Measurements from ENCODE around the gene TNFRSF4.

TNFRSF4 gene

DNA sequence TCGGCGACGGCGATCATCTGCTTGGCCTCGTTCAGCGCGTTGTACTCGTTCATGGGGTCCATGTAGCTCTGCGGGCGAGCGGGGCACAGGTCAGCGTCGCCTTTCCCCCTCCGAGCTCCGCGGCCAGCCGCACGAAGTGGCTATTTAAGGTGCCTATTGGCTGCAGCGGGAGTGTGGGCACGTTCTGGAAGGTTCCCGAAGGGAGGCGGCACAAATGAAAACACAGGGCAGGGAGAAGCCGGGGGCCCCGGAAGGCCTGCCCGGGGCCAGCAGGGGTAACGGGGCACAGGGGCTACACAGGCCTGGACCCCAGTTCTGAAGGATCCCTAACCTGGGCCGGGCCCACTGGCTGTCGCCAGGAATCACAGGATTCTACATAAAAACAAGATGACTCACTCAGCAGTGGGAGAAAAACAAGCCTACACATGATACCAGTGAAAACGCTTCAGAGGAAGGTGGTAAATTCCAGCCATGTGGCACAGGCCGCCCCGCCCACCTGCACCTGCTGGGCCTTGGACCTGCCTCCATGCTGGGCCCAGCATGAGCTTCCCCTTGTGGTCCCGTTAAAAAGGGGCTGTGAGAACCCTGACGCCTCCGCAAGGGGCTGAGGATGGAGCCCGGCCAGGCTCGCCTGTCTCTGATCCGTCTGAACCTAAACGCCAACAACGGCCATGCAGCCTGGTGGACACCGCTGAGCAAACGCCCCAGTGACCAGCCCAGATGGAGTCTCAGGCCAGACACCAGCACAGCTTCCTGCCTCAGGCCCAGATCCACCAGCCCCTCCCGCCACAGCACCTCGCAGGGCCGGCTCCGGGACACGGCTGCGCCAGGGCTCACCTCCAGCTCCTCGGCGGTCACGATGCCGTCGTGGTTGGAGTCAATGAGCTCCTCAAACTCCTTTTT is 3.9 kb upstream of the TNFRSF4 start:
- no peak for DNase-seq (ENCODE audit: low read depth in 2 of 2)

DNA sequence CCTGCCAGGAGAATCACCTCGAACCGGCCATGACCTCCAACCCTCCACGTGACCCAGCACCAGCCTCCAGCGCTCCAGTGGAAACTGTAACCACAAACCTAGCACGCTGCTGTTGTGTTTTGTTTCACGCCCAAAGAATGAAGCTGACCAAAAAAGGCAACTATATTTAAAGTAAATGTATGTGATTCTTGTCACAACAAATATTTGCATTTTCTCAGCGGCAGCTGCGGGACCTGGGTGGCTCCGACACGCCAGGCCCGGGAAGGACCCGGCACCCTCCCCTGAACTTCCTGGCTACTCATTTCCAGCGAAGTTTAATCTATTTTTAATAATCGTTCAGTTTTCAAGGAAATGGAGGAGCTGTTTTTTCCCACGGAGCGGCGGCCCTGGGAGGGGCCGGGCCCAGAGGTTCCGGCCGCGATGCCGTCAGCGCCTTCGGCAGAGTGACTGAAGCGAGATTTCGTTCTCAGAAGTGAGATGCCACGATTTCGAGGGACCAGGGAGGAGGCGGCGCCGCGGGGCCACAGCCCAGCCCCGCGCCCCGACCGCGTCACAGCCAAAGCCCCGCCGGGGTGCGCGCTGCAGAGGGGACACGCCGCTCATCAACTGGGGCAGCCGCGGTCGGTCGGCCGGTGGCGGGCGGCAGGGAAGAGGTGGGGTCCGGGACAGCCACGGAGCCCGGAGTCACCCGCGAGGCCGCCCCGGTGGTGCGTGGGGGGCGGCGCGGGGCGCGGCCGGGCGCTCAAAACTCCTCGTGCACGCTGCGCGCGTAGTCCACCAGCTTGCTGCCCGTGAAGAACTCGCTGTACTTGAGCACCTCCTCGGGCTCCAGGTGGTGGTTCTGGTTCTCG is 3.0 kb upstream of the TNFRSF4 start:
- DNase-seq (ENCODE audit: low read depth in 2 of 2): no peak

DNA sequence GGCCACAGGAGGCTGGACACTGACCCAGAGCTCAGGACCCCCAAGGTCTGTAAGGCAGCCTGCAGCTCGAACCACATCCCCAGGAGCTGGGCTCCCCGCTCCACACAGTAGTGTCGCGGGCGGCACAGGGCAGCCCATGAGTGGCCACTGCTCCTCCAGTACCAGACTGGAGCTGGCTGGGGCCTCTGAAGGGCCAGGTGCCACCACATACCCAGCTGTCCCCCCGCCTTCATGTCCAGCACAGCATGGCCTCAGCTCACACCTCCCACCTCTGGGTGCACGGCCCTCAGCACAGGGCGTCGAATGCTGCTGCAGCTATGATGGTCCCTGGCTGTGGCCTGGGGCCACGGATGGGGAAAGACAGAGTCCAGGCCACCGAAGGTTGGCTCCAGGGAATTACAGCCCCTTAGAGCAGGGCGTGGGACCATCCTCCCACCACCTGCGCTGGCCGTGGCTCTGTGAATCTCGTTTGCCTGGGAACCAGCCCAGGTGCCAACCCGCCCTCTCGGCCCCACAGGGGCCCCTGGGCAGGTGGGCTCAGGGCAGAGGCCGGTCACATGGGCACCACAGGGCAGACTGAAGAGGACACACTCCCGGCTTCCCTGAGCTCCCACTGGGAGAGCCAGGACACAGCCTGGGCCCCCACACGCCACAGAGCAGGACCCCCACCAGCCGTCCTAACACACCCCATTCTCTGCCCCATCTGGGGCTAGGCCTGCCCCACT is 2.1 kb upstream of the TNFRSF4 start:
- no peak for DNase-seq (ENCODE audit: low read depth in 2 of 2)

DNA sequence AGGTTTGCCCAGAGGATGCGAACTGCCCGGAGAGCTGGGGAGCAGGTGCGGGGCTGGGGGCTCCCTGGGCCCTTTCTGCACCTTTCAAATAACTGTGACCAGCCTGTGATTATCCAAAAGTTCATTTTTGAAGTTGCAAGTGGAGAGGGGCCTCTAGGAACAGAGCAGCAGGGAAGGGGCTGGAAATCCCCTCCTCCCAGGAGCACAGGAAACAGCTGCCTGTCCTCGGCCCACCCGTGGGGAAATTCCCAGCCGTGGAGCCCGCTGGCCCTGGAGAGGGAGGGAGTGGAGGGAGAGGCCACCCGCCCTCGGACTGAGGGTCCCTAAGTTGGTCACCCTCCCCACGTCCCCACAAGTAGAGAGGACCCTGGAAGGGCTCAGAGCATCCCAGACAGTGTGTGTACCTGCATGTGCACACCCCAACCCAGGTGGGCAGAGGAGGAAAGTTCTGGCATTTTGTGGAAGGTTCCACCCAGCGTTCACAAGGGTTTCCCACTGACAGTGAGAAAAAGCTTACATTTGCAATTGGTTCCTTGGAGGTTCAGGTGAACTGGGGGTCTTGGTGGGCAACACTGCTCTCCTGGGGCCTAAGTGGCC is 1.2 kb upstream of the TNFRSF4 start:
- no peak for DNase-seq (ENCODE audit: low read depth in 2 of 2)

DNA sequence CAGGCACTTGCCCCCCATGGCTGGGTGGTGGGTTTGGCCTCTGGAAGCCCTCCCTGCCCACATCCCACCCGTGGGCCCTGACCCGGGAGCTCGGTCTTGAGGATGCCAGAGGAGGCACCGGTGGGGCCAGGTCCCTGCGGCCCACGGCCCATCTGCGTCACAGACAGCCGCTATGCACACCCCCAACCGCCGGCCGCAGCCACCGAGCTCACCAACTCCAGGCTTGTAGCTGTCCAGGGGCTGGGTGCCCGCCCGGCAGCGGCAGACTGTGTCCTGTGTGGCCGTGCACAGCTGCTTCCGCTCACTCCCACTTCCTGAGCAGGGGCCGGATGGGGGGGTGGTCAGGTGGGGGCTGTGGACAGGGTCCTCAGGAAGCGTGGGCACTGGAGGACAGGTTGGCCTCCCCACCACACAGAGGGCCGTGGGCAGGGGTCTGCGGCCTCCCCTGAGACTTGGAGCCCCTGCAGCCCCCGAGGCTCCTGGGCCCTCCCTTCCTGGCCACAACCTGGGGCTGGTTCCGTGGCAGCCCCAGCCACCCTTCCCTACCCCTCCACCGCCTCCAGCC is 1.1 kb downstream of the TNFRSF4 start:
- no peak for DNase-seq (ENCODE audit: low read depth in 2 of 2)

DNA sequence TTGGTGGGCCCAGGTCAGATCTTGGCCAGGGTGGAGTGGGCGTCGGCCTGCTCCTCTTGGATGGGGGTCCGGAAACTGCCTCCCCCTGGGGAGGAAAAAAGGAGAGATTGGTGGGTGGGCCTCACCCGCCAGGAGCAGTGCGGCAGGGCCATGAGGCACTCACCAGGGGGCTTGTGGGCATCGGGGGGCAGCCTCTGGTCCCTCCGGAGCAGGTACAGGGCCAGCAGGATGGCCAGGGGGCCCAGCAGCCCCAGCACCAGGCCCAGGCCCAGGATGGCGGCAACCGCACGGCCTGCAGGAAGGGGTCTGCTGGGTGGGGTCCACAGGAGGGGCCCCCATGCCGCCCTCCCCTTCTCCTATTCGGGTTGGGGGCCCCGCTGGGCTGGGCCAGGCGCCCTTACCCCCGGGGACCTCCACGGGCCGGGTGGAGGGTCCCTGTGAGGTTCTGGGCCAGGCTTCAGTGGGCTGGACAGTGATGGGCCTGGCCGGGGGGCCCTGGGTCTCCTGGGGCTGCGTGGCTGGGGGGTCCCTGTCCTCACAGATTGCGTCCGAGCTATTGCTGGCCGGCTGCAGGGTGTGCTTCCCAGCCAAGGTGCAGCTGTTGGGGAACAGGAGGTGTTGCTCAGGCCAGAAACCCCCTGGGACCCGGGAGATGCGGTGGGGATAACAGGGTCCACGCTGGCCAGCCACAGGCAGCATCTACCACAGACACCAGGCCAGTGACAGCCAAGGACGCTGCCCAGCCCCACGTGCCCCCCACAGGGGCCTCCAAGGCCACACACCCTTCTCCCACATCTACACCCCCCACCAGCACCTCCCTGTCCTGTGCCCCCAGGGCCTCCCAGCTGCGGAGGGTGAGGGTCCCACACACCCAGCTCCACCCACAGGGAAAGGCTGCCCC is 2.2 kb downstream of the TNFRSF4 start:
- DNase-seq (ENCODE audit: low read depth in 2 of 2): no peak

DNA sequence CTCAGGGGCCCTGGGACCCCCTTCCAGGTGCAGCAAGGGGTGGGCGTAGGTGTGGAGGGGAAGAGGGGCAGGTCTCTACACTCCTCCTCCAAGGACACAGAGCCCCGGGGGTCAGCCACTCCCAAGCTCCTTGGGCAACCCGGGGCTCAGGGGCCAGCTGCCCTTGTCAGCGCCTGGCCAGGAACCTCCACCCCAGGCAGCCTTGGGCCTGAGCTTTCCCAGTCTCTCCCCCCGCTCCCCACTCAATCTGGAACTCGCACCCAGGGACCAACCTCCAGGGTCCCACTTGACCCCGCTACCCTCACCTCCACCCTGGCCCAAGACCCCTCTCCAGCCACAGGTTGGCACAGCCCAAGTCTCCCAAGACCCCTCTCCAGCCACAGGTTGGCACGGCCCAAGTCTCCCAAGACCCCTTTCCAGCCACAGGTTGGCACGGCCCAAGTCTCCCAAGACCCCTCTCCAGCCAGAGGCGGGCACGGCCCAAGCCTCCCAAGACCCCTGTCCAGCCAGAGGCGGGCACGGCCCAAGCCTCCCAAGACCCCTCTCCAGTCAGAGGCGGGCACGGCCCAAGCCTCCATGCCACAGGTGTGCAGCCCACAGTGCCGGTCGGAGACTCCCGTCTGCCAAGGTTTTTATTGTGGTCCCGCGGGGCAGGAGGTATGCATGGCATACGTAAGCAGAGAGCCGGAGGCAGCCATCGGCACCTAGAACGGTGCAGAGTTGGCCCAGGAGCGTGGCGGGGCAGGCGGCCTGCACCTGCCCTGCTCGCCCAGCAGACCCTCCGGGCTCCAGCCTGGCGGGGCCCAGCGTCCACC is 3.0 kb downstream of the TNFRSF4 start:
- no peak for DNase-seq (ENCODE audit: low read depth in 2 of 2)

DNA sequence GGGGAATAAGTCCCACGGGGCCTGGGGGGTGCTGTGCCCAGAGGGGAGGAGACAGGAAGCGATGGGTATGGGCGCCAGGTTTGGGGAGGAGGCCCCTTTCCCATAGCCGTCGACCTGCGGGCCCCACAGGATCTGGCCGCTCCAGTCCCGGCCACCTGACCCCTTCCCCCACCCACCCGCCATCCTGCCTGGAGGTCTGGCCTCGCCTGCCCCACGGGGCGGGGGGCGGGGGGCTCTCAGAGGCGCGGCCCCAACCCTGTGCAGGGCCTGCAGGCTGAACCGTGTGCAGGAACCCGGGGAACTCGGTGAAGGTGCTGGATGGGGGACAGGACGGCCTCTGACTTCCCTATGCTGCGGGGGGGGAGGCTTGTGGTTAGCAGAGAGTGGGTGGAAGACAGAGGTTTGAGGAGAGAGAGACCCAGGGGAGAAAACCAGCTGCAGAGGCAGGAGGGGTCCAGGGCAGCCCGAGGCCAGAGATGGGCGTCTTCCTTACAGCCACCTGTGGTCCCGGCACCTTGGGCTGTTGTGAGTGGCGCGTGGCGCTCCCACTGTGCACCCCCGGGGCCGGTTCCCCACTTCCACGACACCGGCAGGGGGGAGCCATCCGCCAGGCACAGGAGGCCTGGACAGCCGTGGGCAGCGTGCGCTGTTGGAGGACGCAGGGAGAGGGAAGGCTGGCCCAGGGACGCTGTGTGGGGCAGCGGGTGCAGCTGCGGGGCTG is 5.1 kb downstream of the TNFRSF4 start:
- DNase-seq (ENCODE audit: low read depth in 2 of 2): no peak

DNA sequence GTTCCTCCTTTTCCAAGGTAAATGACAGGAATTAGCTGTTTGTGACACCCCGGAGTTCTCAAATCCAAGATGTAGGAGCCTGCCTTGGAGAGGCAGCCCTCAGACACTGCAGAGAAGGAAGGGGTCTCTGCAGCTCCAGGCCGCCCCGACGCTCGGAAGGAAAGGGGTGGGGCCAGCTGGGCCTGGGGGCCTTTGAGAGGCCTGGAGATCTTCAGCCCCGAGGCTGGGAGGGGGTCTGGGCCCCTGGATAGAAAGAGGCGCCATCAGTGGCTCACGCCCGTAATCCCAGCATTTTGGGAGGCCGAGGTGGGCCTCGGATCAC is 6.4 kb downstream of the TNFRSF4 start:
- no peak for DNase-seq (ENCODE audit: low read depth in 2 of 2)

DNA sequence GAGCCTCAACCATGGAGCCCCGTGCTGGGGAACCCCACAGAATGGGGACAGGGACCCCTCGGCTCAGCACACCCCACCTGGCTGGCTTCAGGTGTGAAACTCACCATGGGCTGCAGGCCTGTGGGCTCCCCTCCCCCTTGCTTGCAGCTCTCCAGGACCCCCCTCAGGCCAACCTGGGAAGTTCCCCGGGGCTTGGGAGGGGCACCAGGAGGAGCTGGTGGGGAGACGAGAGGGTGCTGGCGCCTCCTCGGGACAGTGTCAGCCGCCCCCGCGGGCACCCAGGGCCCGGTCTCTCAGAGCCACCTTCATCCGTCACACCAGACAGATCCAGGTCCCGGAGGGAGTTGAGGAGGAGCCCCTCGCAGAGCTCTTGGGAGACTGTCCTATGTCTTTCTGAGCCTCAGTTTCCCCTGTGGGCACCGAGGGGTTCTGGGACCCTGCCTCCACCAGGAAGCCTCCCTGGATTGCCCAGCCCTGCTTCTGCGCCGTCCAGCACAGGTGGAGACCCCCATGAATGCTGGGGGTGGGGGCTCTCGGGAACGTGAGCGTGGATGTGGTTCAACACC is 6.9 kb downstream of the TNFRSF4 start:
- DNase-seq (ENCODE audit: low read depth in 2 of 2): no peak

DNA sequence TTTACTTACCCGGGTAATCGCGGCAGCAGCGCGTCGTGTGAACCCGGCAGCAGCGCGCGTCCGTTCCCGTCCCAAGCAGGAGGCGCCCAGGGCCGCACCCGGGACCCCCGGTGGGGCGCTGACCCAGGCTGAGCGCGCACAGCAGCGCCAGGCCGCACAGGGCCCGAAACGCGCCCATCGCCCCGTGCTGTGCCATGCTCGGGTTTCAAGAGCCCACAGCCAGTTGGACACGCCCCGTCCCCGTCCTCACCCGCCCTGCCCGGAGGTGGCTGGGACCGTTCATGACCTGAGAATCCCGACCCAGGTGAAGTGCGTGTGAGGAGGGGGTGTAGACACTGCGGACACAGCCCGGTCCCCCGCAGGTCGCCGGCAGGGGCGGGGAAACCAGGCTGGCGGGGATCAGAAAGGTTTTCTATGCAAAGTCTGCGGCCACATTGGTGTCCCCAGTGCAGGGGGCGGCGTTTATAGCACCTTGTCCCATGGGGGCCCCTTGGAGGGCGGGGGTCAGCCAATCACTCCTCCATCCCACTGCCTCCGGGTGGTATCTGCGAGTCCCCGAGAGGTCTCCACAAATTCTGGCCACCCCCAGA is 7.5 kb downstream of the TNFRSF4 start, which contains the start of gene TNFRSF18:
TNFRSF18 (minus strand) TSS at position 217 of the 590 bp plus-strand sequence; CDS start at position 196, 21 bp downstream.
- no peak for DNase-seq (ENCODE audit: low read depth in 2 of 2)

DNA sequence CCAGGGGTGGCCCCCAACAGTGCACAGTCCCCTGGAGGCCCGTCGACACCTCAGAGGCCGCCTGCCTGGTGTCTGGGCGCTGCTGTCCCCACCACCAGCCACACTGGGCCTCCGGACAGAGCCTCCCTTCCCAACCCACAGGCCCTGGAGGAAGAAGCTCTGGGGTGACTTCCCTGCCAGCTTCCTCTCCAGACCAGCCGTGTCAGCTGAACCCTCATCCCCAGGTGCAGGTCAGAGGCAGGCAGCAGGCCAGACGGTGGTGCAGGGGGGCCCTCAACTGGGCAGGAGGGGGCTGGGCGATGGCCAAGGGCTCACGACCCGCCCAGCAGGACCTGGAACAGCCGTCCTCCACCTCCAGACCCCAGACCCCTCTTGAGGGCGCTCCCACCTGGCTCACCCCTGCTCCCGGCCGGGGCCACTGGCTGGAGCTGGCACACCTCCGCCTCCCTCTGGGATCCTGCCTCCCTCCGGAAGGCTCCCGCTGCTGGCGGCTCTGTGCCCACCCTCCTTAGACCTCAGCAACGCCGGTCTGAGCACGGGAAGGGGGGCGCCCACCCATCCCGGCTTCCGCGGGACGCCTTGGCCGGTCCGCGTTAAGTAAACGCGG is 8.1 kb downstream of the TNFRSF4 start:
- DNase-seq (ENCODE audit: low read depth in 2 of 2): no peak

DNA sequence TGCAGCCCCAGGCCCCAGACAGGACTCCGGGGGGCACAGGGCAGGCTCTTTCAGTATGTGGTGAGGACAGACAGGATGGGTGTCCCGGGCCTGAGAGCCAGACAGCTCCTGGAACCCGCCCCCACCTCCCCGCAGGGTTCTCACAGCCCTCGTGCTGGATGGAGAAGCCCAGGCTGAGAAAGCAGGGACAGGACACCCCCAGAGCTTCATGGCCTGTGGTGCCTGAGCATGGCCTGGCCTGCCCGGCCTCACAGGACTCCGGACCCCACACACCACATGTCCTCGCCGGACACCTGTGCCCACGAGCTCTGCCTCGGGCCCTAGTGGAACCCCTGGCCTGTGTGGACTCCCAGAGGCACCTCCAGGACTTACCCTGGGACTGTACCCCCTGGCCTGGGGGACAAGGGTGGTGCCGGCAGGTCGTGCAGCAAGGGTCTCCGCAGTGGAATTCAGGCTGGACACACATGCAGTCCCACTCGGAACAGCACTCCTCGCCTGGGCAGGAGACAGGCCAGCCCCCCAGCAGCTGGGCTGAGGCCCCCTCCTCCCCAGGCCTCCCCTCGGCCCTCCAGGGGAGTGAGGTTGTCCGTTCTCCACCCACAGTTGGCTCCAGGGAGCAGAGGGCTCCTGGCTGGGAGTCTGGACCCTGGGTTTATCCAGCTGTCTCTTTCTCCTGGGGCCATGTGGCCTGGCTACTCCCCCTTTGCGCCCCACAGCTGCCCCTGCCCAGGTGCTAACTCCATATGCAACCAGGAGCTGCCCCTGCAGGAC is 8.8 kb downstream of the TNFRSF4 start:
- DNase-seq (ENCODE audit: low read depth in 2 of 2): no peak

DNA sequence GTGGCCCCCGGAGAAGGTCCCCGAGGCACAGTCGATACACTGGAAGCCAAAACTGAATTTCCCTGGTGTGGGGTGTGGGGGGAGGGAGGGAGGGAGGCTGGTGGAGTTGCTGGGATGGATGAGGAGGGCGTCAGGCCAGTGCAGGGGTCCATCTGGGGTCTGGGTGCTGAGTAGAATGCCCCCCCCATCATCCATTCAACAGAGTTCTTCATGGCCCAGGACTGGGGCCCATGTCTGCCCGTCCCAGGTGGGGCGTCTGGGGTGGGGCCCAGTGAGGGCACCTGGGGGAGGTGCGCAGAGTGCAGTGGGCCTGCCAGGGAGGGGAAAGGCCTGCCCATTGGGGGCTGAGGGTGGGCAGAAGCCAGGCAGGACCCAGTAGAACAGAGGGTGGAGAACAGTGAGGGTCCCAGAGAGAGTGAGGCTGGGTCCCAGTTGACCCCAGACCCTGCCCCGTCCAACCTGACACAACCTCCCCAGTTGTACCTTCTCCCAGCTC is 9.5 kb downstream of the TNFRSF4 start:
- DNase-seq (ENCODE audit: low read depth in 2 of 2): no peak

DNA sequence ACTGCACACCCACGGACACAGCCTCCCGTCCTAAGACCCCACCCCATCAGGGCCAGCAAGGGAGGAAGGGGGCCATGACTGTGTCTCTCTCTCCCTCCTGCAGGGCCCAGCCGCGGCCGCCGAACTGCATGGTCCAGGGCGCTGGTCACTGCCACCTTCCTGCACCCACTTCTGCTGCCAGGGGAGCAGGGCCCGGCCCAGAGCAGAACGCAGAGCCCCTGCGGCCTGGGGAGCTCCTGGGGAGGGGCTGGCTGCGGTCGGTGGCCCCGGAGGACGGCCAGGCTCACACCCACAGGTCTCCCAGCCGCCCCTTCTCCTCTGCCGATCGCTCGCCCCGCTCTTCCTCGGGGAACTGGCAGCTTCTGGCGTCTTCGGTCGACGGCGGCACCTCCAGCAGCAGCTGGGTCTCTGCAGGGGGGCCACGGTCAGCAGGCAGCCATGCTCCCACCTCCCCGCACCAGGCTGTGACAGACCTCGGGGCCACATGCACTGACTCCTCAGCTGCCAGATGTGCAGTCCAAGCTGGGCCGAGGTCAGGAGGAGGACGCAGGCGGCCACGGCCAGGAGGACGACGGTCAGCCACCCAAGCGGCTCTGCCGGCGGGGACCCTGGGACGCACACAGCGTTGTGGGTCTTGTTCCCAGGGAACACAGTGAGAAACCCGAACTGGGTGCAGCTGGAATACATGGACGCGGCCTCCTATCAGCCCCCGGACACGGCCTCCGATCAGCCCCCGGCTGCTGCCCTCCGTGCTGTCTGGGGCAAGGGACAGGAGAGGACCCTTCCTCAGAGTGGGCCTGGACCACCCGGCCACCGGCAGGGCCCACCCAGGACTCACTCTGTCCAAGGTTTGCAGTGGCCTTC is 10.2 kb downstream of the TNFRSF4 start:
- no peak for DNase-seq (ENCODE audit: low read depth in 2 of 2)
